ENCODE data around the gene ZNF8. TPM values are rescaled to one million over a fixed set of nuclear protein-coding genes. Genes with fewer than 3 reads are reported as not detected.
A peak's percentile ranks its signal among the peaks of the same experiment; 100 is the strongest.

The ZNF8 gene
- total RNA-seq: 6.0 TPM
- long read RNA-seq: 0 reads

- DNase-seq: peak; percentile 98
- Histone ChIP-seq H3K4me3 (peak within 1 kb of the TSS; percentile 77), H3K27ac (peak within 1 kb of the TSS; percentile 92), H3K27me3 (no peaks in the 10 kb centered on the region), H3K9me3 (peaks cover 17% of the 10 kb centered on the region), H3K4me1 (peaks cover 13% of the 10 kb centered on the region), H3K36me3 (peaks cover 4% of the 10 kb centered on the region)
- ATAC-seq: peak; percentile 98
- TF ChIP-seq, protein P1, sequence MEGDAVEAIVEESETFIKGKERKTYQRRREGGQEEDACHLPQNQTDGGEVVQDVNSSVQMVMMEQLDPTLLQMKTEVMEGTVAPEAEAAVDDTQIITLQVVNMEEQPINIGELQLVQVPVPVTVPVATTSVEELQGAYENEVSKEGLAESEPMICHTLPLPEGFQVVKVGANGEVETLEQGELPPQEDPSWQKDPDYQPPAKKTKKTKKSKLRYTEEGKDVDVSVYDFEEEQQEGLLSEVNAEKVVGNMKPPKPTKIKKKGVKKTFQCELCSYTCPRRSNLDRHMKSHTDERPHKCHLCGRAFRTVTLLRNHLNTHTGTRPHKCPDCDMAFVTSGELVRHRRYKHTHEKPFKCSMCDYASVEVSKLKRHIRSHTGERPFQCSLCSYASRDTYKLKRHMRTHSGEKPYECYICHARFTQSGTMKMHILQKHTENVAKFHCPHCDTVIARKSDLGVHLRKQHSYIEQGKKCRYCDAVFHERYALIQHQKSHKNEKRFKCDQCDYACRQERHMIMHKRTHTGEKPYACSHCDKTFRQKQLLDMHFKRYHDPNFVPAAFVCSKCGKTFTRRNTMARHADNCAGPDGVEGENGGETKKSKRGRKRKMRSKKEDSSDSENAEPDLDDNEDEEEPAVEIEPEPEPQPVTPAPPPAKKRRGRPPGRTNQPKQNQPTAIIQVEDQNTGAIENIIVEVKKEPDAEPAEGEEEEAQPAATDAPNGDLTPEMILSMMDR (IDR thresholded peaks at IDR 0.05): peak; percentile 20
- intact Hi-C loops (cut with DNase I): no loop called here
These were observed at the start of gene ZNF8 for GRCh38 chr19:58278541-58279041. Gene ZNF8, plus strand, starts transcription at chr19:58278955. Its CDS starts 127 bp downstream, at chr19:58279082.

DNA sequence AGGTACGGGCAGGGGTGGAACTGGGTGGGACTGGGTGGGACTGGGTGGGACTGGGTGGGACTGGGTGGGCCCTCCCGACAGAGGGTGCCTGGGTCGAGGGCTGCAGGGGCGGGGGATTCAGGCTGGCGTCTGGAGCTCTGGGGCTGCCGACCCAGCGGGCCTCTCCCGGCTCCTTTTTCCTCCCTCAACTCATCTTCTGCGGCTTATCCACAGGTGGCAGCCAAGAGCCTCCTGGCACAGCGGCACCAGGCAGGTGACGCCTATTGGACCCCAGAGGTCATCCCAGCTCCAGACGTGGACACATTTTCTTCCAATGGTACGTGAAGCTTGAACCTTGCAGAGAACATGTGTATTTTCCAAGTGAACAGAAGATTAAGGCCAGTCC, 49.5 kb upstream of the ZNF8 start:
- H3K4me1 ChIP-seq: peaks cover 10% of the 10 kb centered on the region
- ATAC-seq (no peak), DNase-seq (no peak)
- peaks cover 37% of the 10 kb centered on the region for H3K36me3 ChIP-seq
- no peaks in the 10 kb centered on the region for H3K27me3 ChIP-seq
- intact Hi-C loops (cut with DNase I): no loop called here
- H3K9me3 ChIP-seq: peaks cover 18% of the 10 kb centered on the region
- peak overlapping the region; percentile 96 for H3K4me3 ChIP-seq
- TF ChIP-seq, protein P1 (IDR thresholded peaks at IDR 0.05): no peak
- peak overlapping the region; percentile 78 for H3K27ac ChIP-seq

GRCh38 chr19:58237324-58237723, 41.4 kb upstream of the ZNF8 start:
- H3K4me1 ChIP-seq: no peaks in the 10 kb centered on the region
- H3K27me3 ChIP-seq: no peaks in the 10 kb centered on the region
- H3K27ac ChIP-seq: no peak overlapping the region
- peaks cover 42% of the 10 kb centered on the region for H3K36me3 ChIP-seq
- TF ChIP-seq, protein P1 (IDR thresholded peaks at IDR 0.05): no peak
- intact Hi-C loops (cut with DNase I): no loop called here
- H3K9me3 ChIP-seq: peaks cover 61% of the 10 kb centered on the region
- no peak for ATAC-seq
- H3K4me3 ChIP-seq: no peak overlapping the region
- DNase-seq: no peak

- no peak overlapping the region for H3K4me3 ChIP-seq
- peaks cover 46% of the 10 kb centered on the region for H3K36me3 ChIP-seq
- ATAC-seq (no peak), DNase-seq (no peak)
- H3K27ac ChIP-seq: no peak overlapping the region
- H3K9me3 ChIP-seq: peaks cover 66% of the 10 kb centered on the region
- H3K27me3 ChIP-seq: no peaks in the 10 kb centered on the region
- H3K4me1 ChIP-seq: no peaks in the 10 kb centered on the region
- TF ChIP-seq, protein P1 (IDR thresholded peaks at IDR 0.05): no peak
- intact Hi-C loops (cut with DNase I): no loop called here
These were observed 35.4 kb upstream of the ZNF8 start for GRCh38 chr19:58243351-58243750.

GRCh38 chr19:58248886-58249285, 29.9 kb upstream of the ZNF8 start:
- DNase-seq (no peak), ATAC-seq (no peak)
- Histone ChIP-seq H3K27ac (no peak overlapping the region), H3K27me3 (no peaks in the 10 kb centered on the region), H3K4me1 (no peaks in the 10 kb centered on the region), H3K4me3 (no peak overlapping the region), H3K36me3 (peaks cover 64% of the 10 kb centered on the region), H3K9me3 (peaks cover 91% of the 10 kb centered on the region)
- TF ChIP-seq, protein P1 (IDR thresholded peaks at IDR 0.05): no peak
- intact Hi-C loops (cut with DNase I): no loop called here
